Liver (tissue), 9 donors: ENCODE results near the gene TEX30. TPM values are rescaled to one million over a fixed set of nuclear protein-coding genes. Genes with fewer than 3 reads are reported as not detected.

Experiments
- DNase-seq: peaks from one replicate; pipeline ENCODE4 v3.0.0-alpha.2; 2017; ENCODE audit warnings: low spot score
- H3K27ac ChIP-seq, 2 donors: one replicate each; pipeline ENCODE4 v1.7.0; 2013; ENCODE audit warnings: inconsistent platforms in 2 of 2, low read length in 2 of 2, control low read depth in 1 of 2, low read depth in 1 of 2, mild to moderate bottlenecking in 1 of 2
- H3K27me3 ChIP-seq, 4 donors: one replicate each; pipeline versions ENCODE4 v1.6.1 to v1.7.0; 2013; ENCODE audit warnings: low read length in 3 of 4, inconsistent platforms in 1 of 4, mild to moderate bottlenecking in 1 of 4, moderate library complexity in 1 of 4; ENCODE audit not compliant: control insufficient read depth in 4 of 4, insufficient read depth in 4 of 4
- H3K36me3 ChIP-seq, 4 donors: one replicate each; pipeline versions ENCODE4 v1.6.1 to v1.7.0; 2013; ENCODE audit warnings: low read length in 3 of 4, mild to moderate bottlenecking in 3 of 4, low read depth in 1 of 4, moderate library complexity in 1 of 4; ENCODE audit not compliant: control insufficient read depth in 4 of 4, insufficient read depth in 3 of 4
- H3K4me1 ChIP-seq, 4 donors: one replicate each; pipeline versions ENCODE4 v1.6.1 to v1.7.0; 2013; ENCODE audit warnings: low read length in 3 of 4, mild to moderate bottlenecking in 3 of 4, moderate library complexity in 1 of 4; ENCODE audit not compliant: control insufficient read depth in 4 of 4, insufficient read depth in 4 of 4
- H3K4me3 ChIP-seq, 3 donors: one replicate each; pipeline versions ENCODE4 v1.6.1 to v1.7.0; 2013; ENCODE audit warnings: low read length in 3 of 3, control low read depth in 1 of 3, low read depth in 1 of 3, mild to moderate bottlenecking in 1 of 3
- H3K9ac ChIP-seq, 2 donors: one replicate each; pipeline ENCODE4 v1.7.0; 2013; ENCODE audit warnings: low read length in 2 of 2, mild to moderate bottlenecking in 2 of 2, moderate library complexity in 2 of 2, control low read depth in 1 of 2, low read depth in 1 of 2
- H3K9me3 ChIP-seq, 4 donors: one replicate each; pipeline versions ENCODE4 v1.6.1 to v1.7.0; 2013; ENCODE audit warnings: low read length in 3 of 4; ENCODE audit not compliant: control insufficient read depth in 4 of 4
- ATF3 ChIP-seq: IDR thresholded peaks from 2 replicates; pipeline ENCODE4 v1.6.1; 2016; ENCODE audit warnings: antibody characterized with exemption
- CTCF ChIP-seq: fragments of 150-350 bp; IDR thresholded peaks from 2 replicates; pipeline ENCODE4 v1.5.1; 2017; ENCODE audit warnings: improper control_type of control experiment, low read depth, low read length; ENCODE audit not compliant: missing input control
- EGR1 ChIP-seq, 2 donors: IDR thresholded peaks; 2 replicates each; pipeline ENCODE4 v1.6.1; 2016 to 2018; ENCODE audit warnings: antibody characterized with exemption in 2 of 2, low read depth in 2 of 2
- FOXA1 ChIP-seq: IDR thresholded peaks from 2 replicates; pipeline ENCODE4 v1.6.1; 2016; ENCODE audit warnings: antibody characterized with exemption
- FOXA2 ChIP-seq: IDR thresholded peaks from 2 replicates; pipeline ENCODE4 v1.6.1; 2016; ENCODE audit warnings: antibody characterized with exemption
- GABPA ChIP-seq, 2 donors: IDR thresholded peaks in 1 of 2; conservative IDR thresholded peaks in 1 of 2; 2 replicates each; pipeline ENCODE4 v1.6.1; 2016; ENCODE audit warnings: antibody characterized with exemption in 2 of 2, mild to moderate bottlenecking in 1 of 2, moderate library complexity in 1 of 2
- HNF4A ChIP-seq, 2 donors: conservative IDR thresholded peaks; 2 replicates each; pipeline ENCODE4 v1.6.1; 2016; ENCODE audit warnings: antibody characterized with exemption in 2 of 2, mild to moderate bottlenecking in 2 of 2
- HNF4G ChIP-seq: IDR thresholded peaks from 2 replicates; pipeline ENCODE4 v1.6.1; 2016; ENCODE audit warnings: antibody characterized with exemption
- JUND ChIP-seq, 2 donors: IDR thresholded peaks; 2 replicates each; pipeline ENCODE4 v1.6.1; 2016; ENCODE audit warnings: antibody characterized with exemption in 2 of 2
- NR2F2 ChIP-seq: IDR thresholded peaks from 2 replicates; pipeline ENCODE4 v1.6.1; 2016; ENCODE audit warnings: antibody characterized with exemption
- RAD21 ChIP-seq, 2 donors: IDR thresholded peaks; 2 replicates each; pipeline ENCODE4 v1.6.1; 2016; ENCODE audit warnings: antibody characterized with exemption in 2 of 2, mild to moderate bottlenecking in 2 of 2
- RXRA ChIP-seq, 2 donors: IDR thresholded peaks; 2 replicates each; pipeline ENCODE4 v1.6.1; 2017 to 2018; ENCODE audit warnings: antibody characterized with exemption in 2 of 2, mild to moderate bottlenecking in 1 of 2
- SP1 ChIP-seq: IDR thresholded peaks from 2 replicates; pipeline ENCODE4 v1.6.1; 2018; ENCODE audit warnings: antibody characterized with exemption, mild to moderate bottlenecking
- TAF1 ChIP-seq: conservative IDR thresholded peaks from 2 replicates; pipeline ENCODE4 v1.6.1; 2016; ENCODE audit warnings: antibody characterized with exemption, mild to moderate bottlenecking
- YY1 ChIP-seq: IDR thresholded peaks from 2 replicates; pipeline ENCODE4 v1.6.1; 2016; ENCODE audit warnings: antibody characterized with exemption, mild to moderate bottlenecking
- ZBTB33 ChIP-seq: IDR thresholded peaks from 2 replicates; pipeline ENCODE4 v1.6.1; 2016; ENCODE audit warnings: antibody characterized with exemption
- WGBS: extraction: QIAGEN DNeasy Blood & Tissue Kit; methylation state at CpG from one replicate; pipeline ENCODE4 v1.1.7; 2013; 5-methylcytosine and 5-hydroxymethylcytosine counted together
- polyA plus RNA-seq, 2 donors: library from polyadenylated mRNA; stranded (reverse) in 1 of 2; unstranded in 1 of 2; fragments of 200-250 nt in 1 of 2; fragments of >200 nt in 1 of 2; fragmentation: Nextera tagmentation in 1 of 2; extraction: Ambion mirVana in 1 of 2; gene quantifications; one replicate each; pipeline versions ENCODE4 v1.2.1 to v1.2.3, GENCODE V29; 2013 to 2015
- total RNA-seq, 2 donors: library from RNA; depleted of rRNA; stranded (reverse); fragments of >200 nt; gene quantifications; one replicate each; pipeline ENCODE4 v1.2.3, GENCODE V29; 2014
- TF ChIP-seq, protein P1 (sequence below): IDR thresholded peaks from 2 replicates; pipeline ENCODE4 v1.6.1; 2016; ENCODE audit warnings: antibody characterized with exemption, mild to moderate bottlenecking
- TF ChIP-seq, protein P2 (sequence below): IDR thresholded peaks from 2 replicates; pipeline ENCODE4 v1.6.1; 2016; ENCODE audit warnings: antibody characterized with exemption
- donor health status: healthy.
- donor health status: healthy.
- donor health status: healthy.
- donor health status: healthy.
- donor health status: healthy.

TEX30 gene
- total and polyA plus RNA-seq, 4 donors: 9.9 to 28.2 (median 12.2) TPM

GRCh38 chr13:102768909-102769308, 4.7 kb downstream of the TEX30 start:
- no peak for DNase-seq
- Histone ChIP-seq H3K27ac (no peak overlapping the region), H3K9ac (no peak overlapping the region), H3K4me3 (no peak overlapping the region), H3K4me1 (peaks cover 4 to 36% (median 24%) of the 10 kb centered on the region in 4 donors), H3K36me3 (peaks cover 0 to 7% (median 1%) of the 10 kb centered on the region in 4 donors), H3K27me3 (no peaks in the 10 kb centered on the region), H3K9me3 (no peaks in the 10 kb centered on the region)
- TF ChIP-seq CTCF (no peak), ZBTB33 (no peak), GABPA (IDR thresholded peaks at IDR 0.05 in 1 of 2, conservative IDR thresholded peaks at IDR 0.05 in 1 of 2) (no peak), RAD21 (IDR thresholded peaks at IDR 0.05) (no peak), NR2F2 (no peak), FOXA2 (no peak), EGR1 (IDR thresholded peaks at IDR 0.05; ENCODE audit: low read depth in 2 of 2) (no peak), YY1 (no peak), RXRA (IDR thresholded peaks at IDR 0.05) (no peak), TAF1 (no peak), ATF3 (no peak), HNF4A (conservative IDR thresholded peaks at IDR 0.05) (no peak), FOXA1 (no peak), SP1 (no peak), HNF4G (no peak), JUND (IDR thresholded peaks at IDR 0.05) (no peak)
- TF ChIP-seq, protein P1, sequence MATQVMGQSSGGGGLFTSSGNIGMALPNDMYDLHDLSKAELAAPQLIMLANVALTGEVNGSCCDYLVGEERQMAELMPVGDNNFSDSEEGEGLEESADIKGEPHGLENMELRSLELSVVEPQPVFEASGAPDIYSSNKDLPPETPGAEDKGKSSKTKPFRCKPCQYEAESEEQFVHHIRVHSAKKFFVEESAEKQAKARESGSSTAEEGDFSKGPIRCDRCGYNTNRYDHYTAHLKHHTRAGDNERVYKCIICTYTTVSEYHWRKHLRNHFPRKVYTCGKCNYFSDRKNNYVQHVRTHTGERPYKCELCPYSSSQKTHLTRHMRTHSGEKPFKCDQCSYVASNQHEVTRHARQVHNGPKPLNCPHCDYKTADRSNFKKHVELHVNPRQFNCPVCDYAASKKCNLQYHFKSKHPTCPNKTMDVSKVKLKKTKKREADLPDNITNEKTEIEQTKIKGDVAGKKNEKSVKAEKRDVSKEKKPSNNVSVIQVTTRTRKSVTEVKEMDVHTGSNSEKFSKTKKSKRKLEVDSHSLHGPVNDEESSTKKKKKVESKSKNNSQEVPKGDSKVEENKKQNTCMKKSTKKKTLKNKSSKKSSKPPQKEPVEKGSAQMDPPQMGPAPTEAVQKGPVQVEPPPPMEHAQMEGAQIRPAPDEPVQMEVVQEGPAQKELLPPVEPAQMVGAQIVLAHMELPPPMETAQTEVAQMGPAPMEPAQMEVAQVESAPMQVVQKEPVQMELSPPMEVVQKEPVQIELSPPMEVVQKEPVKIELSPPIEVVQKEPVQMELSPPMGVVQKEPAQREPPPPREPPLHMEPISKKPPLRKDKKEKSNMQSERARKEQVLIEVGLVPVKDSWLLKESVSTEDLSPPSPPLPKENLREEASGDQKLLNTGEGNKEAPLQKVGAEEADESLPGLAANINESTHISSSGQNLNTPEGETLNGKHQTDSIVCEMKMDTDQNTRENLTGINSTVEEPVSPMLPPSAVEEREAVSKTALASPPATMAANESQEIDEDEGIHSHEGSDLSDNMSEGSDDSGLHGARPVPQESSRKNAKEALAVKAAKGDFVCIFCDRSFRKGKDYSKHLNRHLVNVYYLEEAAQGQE: no peak
- TF ChIP-seq, protein P2, sequence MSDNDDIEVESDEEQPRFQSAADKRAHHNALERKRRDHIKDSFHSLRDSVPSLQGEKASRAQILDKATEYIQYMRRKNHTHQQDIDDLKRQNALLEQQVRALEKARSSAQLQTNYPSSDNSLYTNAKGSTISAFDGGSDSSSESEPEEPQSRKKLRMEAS: no peak
- WGBS: 73% methylated on average over 2 of the region's 2 CpGs
